ENCODE results near the gene MYL4. TPM values are rescaled to one million over a fixed set of nuclear protein-coding genes. Genes with fewer than 3 reads are reported as not detected.
"Not testable (repeated sequence)": the region's sequence is repeated elsewhere in the genome, so short reads cannot be mapped to it uniquely, and the experiment has no call there.

The MYL4 gene
- total RNA-seq, 4 donors from 2014 or later = 5.2 to 11.0 (median 6.2) TPM

DNA sequence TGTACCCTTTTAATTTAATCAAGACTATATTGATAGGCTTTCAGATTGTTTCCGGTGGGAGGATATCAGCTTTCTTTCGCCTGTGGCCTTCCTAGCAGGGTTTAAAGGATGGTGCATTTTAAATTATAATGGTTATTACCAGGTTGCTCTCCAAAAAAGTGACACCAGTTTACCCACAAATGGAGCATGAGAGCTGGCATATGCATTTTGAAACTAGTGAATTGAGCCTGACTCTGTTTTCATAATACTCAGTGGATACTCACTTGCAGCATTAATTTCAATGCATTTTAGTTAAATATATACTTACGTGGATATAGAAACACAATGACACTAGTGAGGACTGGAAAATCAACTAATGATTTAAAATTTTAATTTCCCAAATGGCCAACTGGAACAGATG, 5.8 kb downstream of the MYL4 start:
- Histone ChIP-seq H3K4me1 (peaks cover 11 to 22% of the 10 kb centered on the region in 2 donors), H3K9me3 (no peaks in the 10 kb centered on the region), H3K36me3 (no peaks in the 10 kb centered on the region), H3K27me3 (no peaks in the 10 kb centered on the region), H3K27ac (no peak overlapping the region), H3K4me3 (replicated peaks in 1 of 3) (no peak overlapping the region)
- intact Hi-C loops (cut with DNase I) = no loop called here
- no peak for TF ChIP-seq POLR2A (IDR thresholded peaks at IDR 0.05)
- no peak for TF ChIP-seq CTCF (IDR thresholded peaks at IDR 0.05)
- 92 to 95% methylated on average over 3 of the region's 3 CpGs for WGBS, 2 donors
- no peak for DNase-seq

GRCh38 chr17:47216821-47217220, 7.7 kb downstream of the MYL4 start:
- H3K4me1 ChIP-seq = peaks cover 0 to 10% of the 10 kb centered on the region in 2 donors
- H3K9me3 ChIP-seq; H3K4me3 ChIP-seq (replicated peaks in 1 of 3); H3K27ac ChIP-seq; intact Hi-C loops (cut with DNase I); DNase-seq; H3K36me3 ChIP-seq; H3K27me3 ChIP-seq: not testable (repeated sequence)
- WGBS, 2 donors = 93 to 98% methylated on average over 4 of the region's 4 CpGs

DNA sequence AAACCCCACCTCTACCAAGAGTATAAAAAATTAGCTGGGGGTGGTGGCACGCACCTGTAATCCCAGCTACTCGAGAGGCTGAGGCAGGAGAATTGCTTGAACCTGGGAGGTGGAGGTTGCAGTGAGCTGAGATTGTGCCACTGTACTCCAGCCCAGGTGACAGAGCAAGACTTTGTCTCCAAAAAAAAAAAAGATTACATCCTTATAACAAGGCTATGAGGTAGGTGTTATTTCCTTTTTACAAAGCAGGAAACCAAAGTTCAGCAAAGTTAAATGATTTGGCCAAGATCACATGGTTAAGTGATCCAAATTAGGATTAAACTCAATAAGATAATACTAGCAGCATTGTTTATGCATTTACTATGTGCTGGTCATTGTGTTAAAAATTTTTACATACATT, 8.1 kb downstream of the MYL4 start:
- H3K36me3 ChIP-seq; DNase-seq; H3K27me3 ChIP-seq; intact Hi-C loops (cut with DNase I); H3K4me3 ChIP-seq (replicated peaks in 1 of 3); H3K4me1 ChIP-seq; H3K27ac ChIP-seq; H3K9me3 ChIP-seq: not testable (repeated sequence)
- 81 to 91% methylated on average over 2 of the region's 2 CpGs for WGBS, 2 donors

DNA sequence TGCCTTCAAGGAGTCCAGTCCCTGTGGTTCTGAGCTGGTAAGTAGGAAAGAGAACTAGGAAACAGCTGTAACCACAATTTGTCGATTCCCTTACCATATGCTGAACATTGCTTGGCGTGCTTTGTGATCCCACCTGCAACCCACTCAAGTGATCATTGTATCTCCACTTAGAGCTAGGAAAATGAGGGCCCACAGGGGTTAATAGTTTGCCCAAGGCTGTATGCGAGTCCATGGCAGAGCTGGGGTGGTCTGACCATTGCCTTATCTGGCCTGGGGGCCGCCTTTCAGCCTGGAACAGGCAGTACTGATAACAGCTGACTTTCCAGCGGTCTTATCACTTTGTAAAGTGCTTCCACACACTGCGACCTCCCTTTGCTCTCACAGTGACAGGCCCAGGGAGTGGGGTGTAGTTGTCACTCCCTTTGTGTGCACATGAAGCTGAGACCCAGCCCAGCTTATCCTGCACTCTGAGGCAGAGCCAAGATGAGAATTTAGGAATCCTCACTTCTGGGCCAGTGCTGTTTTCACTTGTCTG, 9.8 kb downstream of the MYL4 start:
- no peaks in the 10 kb centered on the region for H3K9me3 ChIP-seq
- 71 to 91% methylated on average over 5 to 6 of the region's 6 CpGs for WGBS, 2 donors
- no peak overlapping the region for H3K4me3 ChIP-seq (replicated peaks in 1 of 3)
- H3K4me1 ChIP-seq = no peaks in the 10 kb centered on the region
- H3K27ac ChIP-seq = no peak overlapping the region
- intact Hi-C loops (cut with DNase I) = no loop called here
- no peaks in the 10 kb centered on the region for H3K36me3 ChIP-seq
- no peak for DNase-seq
- TF ChIP-seq POLR2A (IDR thresholded peaks at IDR 0.05) = no peak
- no peak for TF ChIP-seq CTCF (IDR thresholded peaks at IDR 0.05)
- H3K27me3 ChIP-seq = no peaks in the 10 kb centered on the region

DNA sequence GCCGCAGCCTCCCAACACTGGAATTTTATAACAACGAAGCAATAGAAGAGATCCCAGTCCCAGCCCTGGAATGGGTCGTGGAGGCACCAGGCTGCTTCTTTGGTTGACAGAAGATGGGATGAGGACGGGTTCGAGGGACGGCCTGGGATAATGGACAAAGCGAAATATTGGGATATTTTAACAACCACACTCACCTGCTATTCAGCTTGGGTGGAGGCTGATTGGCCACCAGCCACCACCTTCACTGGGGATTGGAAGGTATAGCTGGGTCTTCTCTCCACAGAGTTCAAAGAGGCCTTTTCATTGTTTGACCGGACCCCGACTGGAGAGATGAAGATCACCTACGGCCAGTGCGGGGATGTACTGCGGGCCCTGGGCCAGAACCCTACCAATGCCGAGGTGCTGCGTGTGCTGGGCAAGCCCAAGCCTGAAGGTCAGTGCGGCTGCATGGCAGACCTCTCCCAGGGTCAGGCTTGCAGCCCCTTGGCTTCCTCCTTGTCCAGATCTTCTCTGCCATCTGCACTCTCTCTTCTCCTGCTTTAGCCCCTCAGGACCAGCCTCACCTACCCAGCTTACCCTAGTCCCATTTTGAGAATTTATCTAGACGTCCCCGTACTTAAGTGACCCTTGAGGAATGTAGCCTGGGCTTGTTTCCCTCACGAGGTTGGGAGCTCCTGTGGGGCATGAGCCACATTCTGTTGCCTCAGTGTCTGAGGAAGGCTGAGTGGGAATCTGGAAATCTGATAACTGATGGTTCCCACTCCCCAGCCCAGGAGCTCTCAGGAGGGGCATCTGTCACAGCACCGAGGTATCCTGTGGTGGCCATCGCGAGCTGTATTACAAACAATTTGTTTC, 10.7 kb downstream of the MYL4 start:
- H3K27me3 ChIP-seq = no peaks in the 10 kb centered on the region
- DNase-seq = no peak
- H3K36me3 ChIP-seq = no peaks in the 10 kb centered on the region
- no peak overlapping the region for H3K4me3 ChIP-seq (replicated peaks in 1 of 3)
- intact Hi-C loops (cut with DNase I) = no loop called here
- H3K9me3 ChIP-seq = no peaks in the 10 kb centered on the region
- 87 to 92% methylated on average over 17 to 21 of the region's 21 CpGs for WGBS, 2 donors
- peaks cover 4% of the 10 kb centered on the region in 2 donors for H3K4me1 ChIP-seq
- H3K27ac ChIP-seq = no peak overlapping the region
- TF ChIP-seq CTCF (IDR thresholded peaks at IDR 0.05) (no peak), POLR2A (IDR thresholded peaks at IDR 0.05) (no peak)

GRCh38 chr17:47220531-47220999, 11.4 kb downstream of the MYL4 start:
- Histone ChIP-seq H3K27me3 (no peaks in the 10 kb centered on the region), H3K4me1 (peaks cover 10 to 12% of the 10 kb centered on the region in 2 donors), H3K36me3 (no peaks in the 10 kb centered on the region), H3K4me3 (replicated peaks in 1 of 3) (no peak overlapping the region), H3K27ac (no peak overlapping the region), H3K9me3 (no peaks in the 10 kb centered on the region)
- DNase-seq = no peak
- TF ChIP-seq POLR2A (IDR thresholded peaks at IDR 0.05) = no peak
- TF ChIP-seq CTCF (IDR thresholded peaks at IDR 0.05) = no peak
- 67 to 70% methylated on average over 7 of the region's 7 CpGs for WGBS, 2 donors
- intact Hi-C loops (cut with DNase I) = no loop called here

All from thyroid gland (tissue), 4 donors.